Erythroblast (primary cell): ENCODE data around the gene GABBR2.

Experiments used
- GATA1 ChIP-seq: IDR thresholded peaks from 2 replicates; pipeline ENCODE4 v1.6.1; 2011; ENCODE audit warnings: low read depth, mild to moderate bottlenecking, control low read depth, low read length, moderate library complexity
- POLR2A ChIP-seq: IDR thresholded peaks from 2 replicates; pipeline ENCODE4 v1.6.1; 2011; ENCODE audit warnings: mild to moderate bottlenecking, low read length

GRCh38 chr9:98644011-98644410 is 64.7 kb downstream of the GABBR2 start:
- TF ChIP-seq POLR2A = no peak
- no peak for TF ChIP-seq GATA1
